AG04449 (cell line): ENCODE data around the gene HES3.

ENCODE experiments used
- CTCF ChIA-PET: fragments of 350-600 bp; formaldehyde crosslinking; extraction: SDS; loops from one replicate; lab custom pipeline; 2021; ENCODE audit warnings: antibody characterized with exemption; lab: Yijun Ruan, JAX
- POLR2A ChIA-PET: fragments of 400-600, 350-600 bp; formaldehyde crosslinking; extraction: SDS; loops from one replicate; lab custom pipeline; 2020; ENCODE audit warnings: antibody characterized with exemption, inconsistent platforms; lab: Yijun Ruan, JAX
- DNase-seq: peaks from one replicate; pipeline ENCODE4 v3.0.0-alpha.2; 2010; ENCODE audit warnings: low read depth, low spot score
- H3K4me3 ChIP-seq: 2 replicates; pipeline ENCODE4 v1.5.1; 2011; ENCODE audit warnings: low read depth, mild to moderate bottlenecking, control low read depth, low read length
- TF ChIP-seq, protein P1 (sequence below): IDR thresholded peaks from one replicate; pipeline ENCODE4 v1.5.1; 2011; ENCODE audit warnings: mild to moderate bottlenecking, moderate library complexity, low read length, control low read depth, inconsistent platforms; ENCODE audit not compliant: insufficient read depth; ENCODE audit errors: missing control alignments

The HES3 gene

DNA sequence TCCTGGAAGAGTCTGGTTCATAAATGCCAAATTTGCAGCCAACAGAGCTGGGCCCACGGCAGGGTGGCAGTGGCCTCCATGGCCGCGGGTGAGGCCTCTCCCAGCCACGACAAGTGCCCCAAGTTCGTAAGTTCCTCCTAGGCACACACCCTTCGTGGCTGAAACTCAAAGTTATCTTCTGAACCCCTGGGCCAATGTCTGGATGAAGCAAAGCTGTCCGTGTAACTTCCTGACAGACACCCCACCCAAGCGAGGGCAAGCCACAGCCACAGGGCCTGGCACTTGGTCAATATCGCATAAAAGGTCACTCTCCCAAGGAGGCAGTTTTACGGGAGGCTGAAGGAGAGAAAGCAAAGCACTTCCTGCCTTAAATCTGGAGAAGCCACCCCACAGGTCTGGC, 44.7 kb downstream of the HES3 start:
- no peak overlapping the region for H3K4me3 ChIP-seq
- DNase-seq, result no peak
- POLR2A ChIA-PET, result no interaction called here
- TF ChIP-seq, protein P1, sequence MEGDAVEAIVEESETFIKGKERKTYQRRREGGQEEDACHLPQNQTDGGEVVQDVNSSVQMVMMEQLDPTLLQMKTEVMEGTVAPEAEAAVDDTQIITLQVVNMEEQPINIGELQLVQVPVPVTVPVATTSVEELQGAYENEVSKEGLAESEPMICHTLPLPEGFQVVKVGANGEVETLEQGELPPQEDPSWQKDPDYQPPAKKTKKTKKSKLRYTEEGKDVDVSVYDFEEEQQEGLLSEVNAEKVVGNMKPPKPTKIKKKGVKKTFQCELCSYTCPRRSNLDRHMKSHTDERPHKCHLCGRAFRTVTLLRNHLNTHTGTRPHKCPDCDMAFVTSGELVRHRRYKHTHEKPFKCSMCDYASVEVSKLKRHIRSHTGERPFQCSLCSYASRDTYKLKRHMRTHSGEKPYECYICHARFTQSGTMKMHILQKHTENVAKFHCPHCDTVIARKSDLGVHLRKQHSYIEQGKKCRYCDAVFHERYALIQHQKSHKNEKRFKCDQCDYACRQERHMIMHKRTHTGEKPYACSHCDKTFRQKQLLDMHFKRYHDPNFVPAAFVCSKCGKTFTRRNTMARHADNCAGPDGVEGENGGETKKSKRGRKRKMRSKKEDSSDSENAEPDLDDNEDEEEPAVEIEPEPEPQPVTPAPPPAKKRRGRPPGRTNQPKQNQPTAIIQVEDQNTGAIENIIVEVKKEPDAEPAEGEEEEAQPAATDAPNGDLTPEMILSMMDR, result no peak
- CTCF ChIA-PET, result no interaction called here

DNA sequence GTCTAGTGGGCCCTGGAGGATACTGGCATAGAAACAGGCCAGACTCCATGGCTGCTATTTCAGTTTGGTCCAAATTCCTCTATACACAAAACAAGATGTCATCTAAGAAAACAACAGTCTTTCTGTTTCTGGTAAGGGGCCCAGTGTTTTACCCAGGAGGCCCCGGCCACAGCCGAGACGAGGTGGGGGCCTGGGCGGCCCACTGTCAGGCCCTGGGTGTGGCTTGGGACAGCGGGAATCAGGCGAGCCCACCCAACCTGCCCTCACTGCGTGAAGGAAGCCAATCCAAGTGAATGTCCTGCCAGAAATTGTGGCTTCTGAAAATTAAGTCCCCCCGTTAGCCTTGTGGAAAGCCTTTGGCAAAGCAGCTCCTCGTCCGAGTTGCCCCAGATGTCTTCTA, 48.1 kb downstream of the HES3 start:
- no peak overlapping the region for H3K4me3 ChIP-seq
- POLR2A ChIA-PET, result no interaction called here
- CTCF ChIA-PET, result no interaction called here
- TF ChIP-seq, protein P1, result no peak
- no peak for DNase-seq

DNA sequence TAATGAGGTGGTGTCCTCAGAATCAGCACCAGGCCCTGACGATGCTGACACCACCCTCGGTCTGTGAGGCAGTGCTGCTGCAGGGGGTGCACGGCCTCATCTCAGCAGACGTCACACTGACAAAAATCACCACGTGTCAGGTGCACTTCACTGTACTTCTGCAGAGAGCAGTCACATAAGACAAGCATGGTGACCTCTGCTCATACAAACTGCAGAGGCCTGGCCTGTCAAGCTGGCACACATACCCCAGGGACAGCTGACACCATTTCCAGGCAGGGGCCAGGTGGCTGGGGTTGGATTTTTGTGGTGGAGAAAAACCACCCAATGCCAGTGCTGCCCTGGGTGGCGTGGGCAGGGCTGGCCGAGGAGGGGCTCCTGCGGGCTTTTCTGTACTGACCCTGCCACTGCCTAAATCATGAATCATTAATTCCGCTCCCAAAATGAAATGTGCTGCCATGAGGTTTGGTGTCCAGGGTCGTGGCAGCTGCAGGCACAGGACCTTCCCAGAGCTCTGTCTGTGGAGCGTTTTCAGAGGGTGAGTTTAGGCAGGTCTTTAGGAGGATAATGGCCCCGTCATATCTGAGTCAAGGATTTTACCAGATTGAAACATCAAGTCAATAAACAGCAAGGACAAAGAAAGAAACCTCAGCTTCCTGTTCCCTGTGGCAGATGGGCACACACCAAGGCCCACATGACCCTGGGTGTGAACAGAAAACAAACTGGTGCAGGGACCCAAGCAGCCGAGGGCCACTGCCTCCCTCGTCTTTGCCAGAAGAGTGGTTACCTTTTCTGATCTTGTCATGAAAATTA, 50.3 kb downstream of the HES3 start:
- DNase-seq, result no peak
- TF ChIP-seq, protein P1, result no peak
- POLR2A ChIA-PET, result no interaction called here
- CTCF ChIA-PET, result interaction anchor here (1.4 kb wide), 1 partner anchor 50 kb away, joined by 3 read pairs; no protein-coding TSS in a partner anchor
- H3K4me3 ChIP-seq, result no peak overlapping the region

DNA sequence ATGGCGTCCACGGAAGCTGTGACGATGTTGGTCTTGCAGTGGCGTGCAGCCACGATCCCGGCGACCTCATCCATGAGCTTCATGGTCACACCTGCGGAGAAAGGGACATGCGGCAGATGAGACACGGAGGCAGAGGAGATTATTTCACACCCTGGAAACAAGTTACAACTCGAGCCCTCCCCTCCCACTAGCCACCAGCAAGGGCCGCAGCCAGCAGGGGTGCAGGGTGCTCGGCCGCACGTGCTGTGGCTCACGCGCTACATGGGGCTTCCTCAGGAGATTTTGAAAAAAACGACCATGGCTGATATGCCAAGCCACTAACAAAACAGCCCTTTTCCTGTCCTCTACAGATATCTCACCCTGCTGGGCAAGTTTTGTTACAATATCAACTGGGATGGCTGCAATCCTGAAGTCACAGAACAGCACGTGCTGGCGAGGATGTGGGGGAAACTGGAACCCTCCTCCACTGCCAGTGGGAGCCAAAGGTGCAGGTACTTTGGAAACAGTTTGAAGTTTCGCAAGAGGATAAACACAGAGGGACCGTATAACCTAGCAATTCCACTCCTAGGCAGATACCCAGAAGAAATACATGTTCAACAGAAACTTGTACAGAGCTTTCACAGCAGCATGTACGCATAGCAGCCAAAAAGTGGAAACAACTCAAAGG, 51.0 kb downstream of the HES3 start:
- TF ChIP-seq, protein P1, result no peak
- CTCF ChIA-PET, result interaction anchor here (1.4 kb wide), 1 partner anchor 49 kb away, joined by 3 read pairs; no protein-coding TSS in a partner anchor
- POLR2A ChIA-PET, result no interaction called here
- no peak overlapping the region for H3K4me3 ChIP-seq
- no peak for DNase-seq
